Measurements from ENCODE around the gene GNE.

DNA sequence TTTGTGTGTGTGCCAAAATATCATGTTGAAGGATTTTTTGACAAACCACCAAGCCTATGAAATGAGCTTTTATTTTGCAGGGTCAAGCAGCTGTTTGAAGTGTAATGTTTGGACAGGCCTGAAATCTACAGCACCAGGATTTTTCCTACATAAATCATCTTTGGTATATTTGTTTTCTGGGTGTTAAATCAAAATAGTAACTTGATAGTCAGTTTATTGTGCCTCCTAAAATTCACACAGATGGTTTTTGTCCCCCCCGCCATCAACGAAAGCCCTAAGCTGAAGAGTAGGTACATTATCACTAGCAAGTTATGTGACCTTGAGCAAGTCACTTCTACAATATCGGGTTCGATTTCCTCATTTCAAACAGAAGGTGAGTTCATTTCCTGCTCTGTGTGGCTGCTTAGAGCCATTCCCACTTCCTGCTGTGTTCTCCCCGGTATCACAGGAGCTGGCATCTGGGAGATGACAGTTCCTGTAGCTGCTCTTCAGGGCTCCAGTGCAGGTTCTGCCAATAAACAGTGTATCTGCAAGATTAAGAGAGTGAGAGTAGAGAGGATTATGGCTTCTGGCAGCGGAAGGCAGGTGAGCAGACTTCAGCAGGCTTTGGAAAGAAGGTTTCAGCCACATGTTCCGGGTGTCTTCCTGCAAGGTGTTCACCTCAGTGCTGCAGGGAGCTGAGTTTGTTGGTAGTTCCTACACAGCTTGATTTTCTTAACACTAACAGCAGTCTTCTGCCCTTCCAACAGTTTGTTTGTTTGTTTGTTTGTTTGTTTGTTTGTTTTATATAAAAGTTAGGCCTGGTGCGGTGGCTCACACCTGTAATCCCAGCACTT, 48.4 kb upstream of the GNE start:
- TF ChIP-seq EZH2 (IDR thresholded peaks at IDR 0.05; ENCODE audit: low read length), result no peak
- TF ChIP-seq, protein P1, sequence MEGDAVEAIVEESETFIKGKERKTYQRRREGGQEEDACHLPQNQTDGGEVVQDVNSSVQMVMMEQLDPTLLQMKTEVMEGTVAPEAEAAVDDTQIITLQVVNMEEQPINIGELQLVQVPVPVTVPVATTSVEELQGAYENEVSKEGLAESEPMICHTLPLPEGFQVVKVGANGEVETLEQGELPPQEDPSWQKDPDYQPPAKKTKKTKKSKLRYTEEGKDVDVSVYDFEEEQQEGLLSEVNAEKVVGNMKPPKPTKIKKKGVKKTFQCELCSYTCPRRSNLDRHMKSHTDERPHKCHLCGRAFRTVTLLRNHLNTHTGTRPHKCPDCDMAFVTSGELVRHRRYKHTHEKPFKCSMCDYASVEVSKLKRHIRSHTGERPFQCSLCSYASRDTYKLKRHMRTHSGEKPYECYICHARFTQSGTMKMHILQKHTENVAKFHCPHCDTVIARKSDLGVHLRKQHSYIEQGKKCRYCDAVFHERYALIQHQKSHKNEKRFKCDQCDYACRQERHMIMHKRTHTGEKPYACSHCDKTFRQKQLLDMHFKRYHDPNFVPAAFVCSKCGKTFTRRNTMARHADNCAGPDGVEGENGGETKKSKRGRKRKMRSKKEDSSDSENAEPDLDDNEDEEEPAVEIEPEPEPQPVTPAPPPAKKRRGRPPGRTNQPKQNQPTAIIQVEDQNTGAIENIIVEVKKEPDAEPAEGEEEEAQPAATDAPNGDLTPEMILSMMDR (optimal IDR thresholded peaks at IDR 0.05 in 1 of 3, IDR thresholded peaks at IDR 0.05 in 1 of 3, conservative IDR thresholded peaks at IDR 0.05 in 1 of 3; ENCODE audit: extremely low read depth in 1 of 3, insufficient read depth in 2 of 3, low read length in 3 of 3), result no peak
